ENCODE results near the gene NME4. TPM values are rescaled to one million over a fixed set of nuclear protein-coding genes. Genes with fewer than 3 reads are reported as not detected.

Gene NME4
- polyA plus RNA-seq, 1 of the 3 experiments (the other 2 are of a cell fraction), result 509 TPM

- Histone ChIP-seq H3K79me2 (ENCODE audit: insufficient read depth) (peaks cover 29% of the 10 kb centered on the region), H3K4me3 (ENCODE audit: low read depth in 2 of 2, low read length in 1 of 2) (peak overlapping the region; percentile 80 to 86), H4K20me1 (ENCODE audit: insufficient read depth) (peaks cover 17% of the 10 kb centered on the region), H3K36me3 (replicated peaks in 1 of 2; ENCODE audit: control insufficient read depth in 1 of 2, insufficient read depth in 2 of 2, low read length in 1 of 2) (peaks cover 0 to 22% of the 10 kb centered on the region in 2 experiments), H3K27ac (ENCODE audit: low read depth in 2 of 2, low read length in 1 of 2) (no peak overlapping the region; a peak in 1 of 4 replicates), H3K27me3 (ENCODE audit: insufficient read depth) (no peaks in the 10 kb centered on the region), H3K9me3 (no peaks in the 10 kb centered on the region), H2AFZ (ENCODE audit: low read depth) (no peak overlapping the region), H3F3A (replicated peaks; ENCODE audit: insufficient read depth) (no peaks in the 10 kb centered on the region), H3K4me2 (peak overlapping the region; percentile 97), H3K4me1 (ENCODE audit: control insufficient read depth in 1 of 2, insufficient read depth in 2 of 2, low read depth in 1 of 2, low read length in 1 of 2) (peaks cover 5 to 23% of the 10 kb centered on the region in 2 experiments; a peak in 2 of 4 replicates), H3K9ac (peak overlapping the region; percentile 88; the same call in 1 of the 2 replicates), H3K9me2 (no peaks in the 10 kb centered on the region)
- WGBS (ENCODE audit: low lambda C conversion rate), result 80% methylated on average over 15 of the region's 27 CpGs
- no peak for DNase-seq
- ChIA-PET CTCF (interaction anchor here (0.9 to 1.8 kb wide), 3 partner anchors 9 to 97 kb away, joined by 3 to 9 read pairs (median 9); partner anchors contain the start of gene MRPL28), POLR2A (interaction anchor here (0.6 to 0.7 kb wide), 3 partner anchors 58 to 205 kb away, joined by 3 to 4 read pairs (median 3); no protein-coding TSS in a partner anchor)
- TF ChIP-seq EP300 (IDR thresholded peaks at IDR 0.05; ENCODE audit: borderline replicate concordance in 1 of 2, low read depth in 1 of 2, low read length in 1 of 2) (no peak), USF1 (IDR thresholded peaks at IDR 0.05; ENCODE audit: borderline replicate concordance, low read depth) (no peak), SMC3 (IDR thresholded peaks at IDR 0.05; ENCODE audit: low read depth, low read length) (no peak), MXI1 (IDR thresholded peaks at IDR 0.05; ENCODE audit: low read depth, low read length) (no peak), PBX3 (IDR thresholded peaks at IDR 0.05) (no peak), YY1 (IDR thresholded peaks at IDR 0.05; ENCODE audit: low read depth) (no peak)
These were observed 16.8 kb upstream of the NME4 start for GRCh38 chr16:379961-380761.

GRCh38 chr16:380762-381011, 16.3 kb upstream of the NME4 start:
- peak overlapping the region; percentile 88 for H3K9ac ChIP-seq
- H3K9me3 ChIP-seq, result no peaks in the 10 kb centered on the region
- H3K9me2 ChIP-seq, result no peaks in the 10 kb centered on the region
- no peaks in the 10 kb centered on the region for H3F3A ChIP-seq (replicated peaks; ENCODE audit: insufficient read depth)
- ChIA-PET CTCF (interaction anchor here (0.9 to 1.8 kb wide), 3 partner anchors 10 to 97 kb away, joined by 3 to 9 read pairs (median 9); partner anchors contain the start of gene MRPL28), POLR2A (interaction anchor here (0.6 to 0.7 kb wide), 2 partner anchors 58 to 185 kb away, joined by 3 to 4 read pairs; no protein-coding TSS in a partner anchor)
- WGBS (ENCODE audit: low lambda C conversion rate), result 9% methylated on average over 11 of the region's 12 CpGs
- H4K20me1 ChIP-seq (ENCODE audit: insufficient read depth), result peaks cover 17% of the 10 kb centered on the region
- H3K79me2 ChIP-seq (ENCODE audit: insufficient read depth), result peaks cover 29% of the 10 kb centered on the region
- H3K27me3 ChIP-seq (ENCODE audit: insufficient read depth), result no peaks in the 10 kb centered on the region
- no peak for DNase-seq
- H3K27ac ChIP-seq (ENCODE audit: low read depth in 2 of 2, low read length in 1 of 2), result peak overlapping the region; percentile 30 to 68; a peak in 2 of 4 replicates
- H3K4me1 ChIP-seq (ENCODE audit: control insufficient read depth in 1 of 2, insufficient read depth in 2 of 2, low read depth in 1 of 2, low read length in 1 of 2), result peaks cover 5 to 23% of the 10 kb centered on the region in 2 experiments; a peak in 2 of 4 replicates
- H3K4me3 ChIP-seq (ENCODE audit: low read depth in 2 of 2, low read length in 1 of 2), result peak overlapping the region; percentile 80 to 86
- peak overlapping the region; percentile 97 for H3K4me2 ChIP-seq
- H3K36me3 ChIP-seq (replicated peaks in 1 of 2; ENCODE audit: control insufficient read depth in 1 of 2, insufficient read depth in 2 of 2, low read length in 1 of 2), result peaks cover 0 to 20% of the 10 kb centered on the region in 2 experiments
- H2AFZ ChIP-seq (ENCODE audit: low read depth), result no peak overlapping the region
- TF ChIP-seq REST (IDR thresholded peaks at IDR 0.05; ENCODE audit: low read depth, low read length) (no peak), EP300 (IDR thresholded peaks at IDR 0.05; ENCODE audit: borderline replicate concordance in 1 of 2, low read depth in 1 of 2, low read length in 1 of 2) (no peak), MXI1 (IDR thresholded peaks at IDR 0.05; ENCODE audit: low read depth, low read length) (no peak), RCOR1 (IDR thresholded peaks at IDR 0.05; ENCODE audit: low read length) (no peak)
